UCSD-AML1 (cell line): ENCODE data around the gene TMEM179.

Source experiments
- DNase-seq: peaks from one replicate; lab custom pipeline; 2025; ENCODE audit not compliant: unreplicated experiment; lab: John Stamatoyannopoulos, UW

Gene TMEM179

DNA sequence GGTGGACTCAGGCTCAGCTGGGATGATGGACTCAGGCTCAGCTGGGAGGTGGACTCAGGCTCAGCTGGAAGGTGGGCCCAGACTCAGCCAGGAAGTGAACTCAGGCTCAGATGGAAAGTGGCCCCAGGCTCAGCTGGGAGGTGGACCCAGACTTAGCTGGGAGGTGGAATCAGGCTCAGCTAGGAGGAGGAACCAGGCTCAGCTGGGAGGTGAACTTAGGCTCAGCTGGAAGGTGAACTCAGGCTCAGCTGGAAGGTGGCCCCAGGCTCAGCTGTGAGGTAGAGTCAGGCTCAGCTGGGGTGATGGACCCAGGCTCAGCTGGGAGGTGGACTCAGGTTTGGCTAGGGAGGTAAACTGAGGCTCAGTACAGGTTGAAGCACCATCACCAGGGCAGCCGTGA is 46.8 kb downstream of the TMEM179 start:
- DNase-seq = no peak

DNA sequence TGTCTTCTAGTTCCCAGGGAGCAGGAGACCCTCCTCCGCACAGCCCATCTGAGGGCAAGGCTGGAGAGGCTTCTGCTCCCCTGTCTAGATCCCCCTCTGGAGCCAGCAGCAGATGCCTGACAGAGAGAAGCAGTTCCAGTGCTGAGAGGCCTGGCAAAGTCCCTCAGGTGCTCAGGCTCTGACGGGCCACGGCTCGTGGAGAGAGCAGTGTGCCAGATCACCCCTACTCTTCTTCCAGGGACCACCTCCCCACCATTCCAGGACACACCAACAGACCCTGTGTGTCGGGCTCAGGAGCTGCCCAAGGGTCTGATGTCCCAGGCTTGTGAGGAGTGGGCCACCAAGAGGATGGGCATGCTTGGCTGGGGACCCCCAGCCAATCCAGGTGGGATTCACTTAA is 47.5 kb downstream of the TMEM179 start:
- DNase-seq = no peak

DNA sequence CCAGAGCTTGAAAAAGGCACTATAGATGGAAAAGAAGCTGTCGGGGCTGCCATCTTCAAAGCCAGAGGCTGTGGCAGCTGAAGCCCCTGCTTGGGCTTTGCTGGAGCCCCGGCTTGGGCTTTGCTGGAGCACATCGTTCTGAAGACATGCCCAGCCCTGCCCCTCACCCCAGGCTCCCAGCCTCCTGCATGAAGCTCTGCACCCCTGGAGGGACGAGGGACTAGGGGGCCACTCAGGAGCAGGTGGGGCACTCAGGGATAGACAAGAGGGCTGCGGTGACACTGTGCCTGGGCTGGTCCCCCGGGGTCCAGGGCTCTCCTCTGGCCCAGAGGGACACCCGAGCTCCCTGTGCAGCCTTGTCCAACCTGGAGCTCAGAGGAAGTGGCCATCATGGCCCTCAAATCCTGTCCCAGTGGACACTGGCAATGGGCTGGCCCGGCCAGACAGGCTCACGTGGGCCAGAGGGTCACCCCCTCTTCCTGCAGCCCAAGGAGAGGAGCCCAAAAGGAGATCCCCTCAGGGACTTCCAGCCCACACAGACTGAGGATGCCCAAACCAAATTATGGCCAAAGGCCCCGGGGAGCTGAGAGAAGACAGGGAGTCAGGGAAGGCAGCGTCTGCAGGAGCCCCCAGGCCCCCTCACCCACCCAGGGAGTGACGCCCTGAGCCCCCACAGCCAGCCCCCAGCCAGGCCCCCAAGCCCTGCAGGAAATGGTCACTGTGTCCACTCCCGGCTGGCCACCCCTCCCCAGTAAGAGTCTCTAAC is 48.1 kb downstream of the TMEM179 start:
- DNase-seq = no peak

DNA sequence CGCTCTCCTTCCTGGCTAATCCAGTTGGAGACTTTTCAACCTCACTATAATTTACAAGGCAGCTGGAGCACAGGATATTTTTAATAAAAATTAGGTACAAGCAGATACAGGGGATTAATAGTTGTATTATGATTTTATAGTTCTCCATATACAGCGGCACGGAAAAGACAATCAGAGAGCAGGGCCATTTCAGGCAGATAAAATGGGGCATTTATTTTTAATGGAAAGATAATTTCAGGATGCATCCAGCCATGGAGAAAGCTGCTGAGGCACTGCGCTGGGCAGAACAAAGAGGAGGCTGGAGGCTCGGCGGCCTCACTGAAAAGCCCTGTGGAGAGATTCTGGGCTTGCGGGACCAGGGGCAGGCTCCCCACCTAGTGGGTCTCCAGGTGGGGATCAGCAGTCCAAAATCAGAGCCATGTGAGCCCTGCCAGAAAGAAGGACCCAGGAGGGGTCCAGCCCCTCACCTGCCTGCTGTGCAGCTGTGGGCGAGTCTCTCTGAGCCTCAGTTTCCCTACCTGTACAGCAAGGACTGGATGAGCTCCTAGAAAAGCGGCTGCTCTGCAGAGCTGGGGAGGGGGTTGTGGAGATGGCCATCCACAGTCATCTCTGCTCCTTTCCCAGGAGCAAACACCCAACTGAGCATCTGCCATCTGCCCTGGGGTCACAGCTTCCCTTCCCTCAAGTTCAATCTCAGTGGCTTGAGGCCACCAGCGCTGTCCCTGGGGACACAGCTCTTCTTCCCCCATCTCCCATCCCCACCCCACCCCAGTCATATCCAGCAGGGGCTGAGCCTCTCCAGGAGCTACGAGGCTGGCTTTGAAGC is 48.9 kb downstream of the TMEM179 start:
- DNase-seq = no peak

DNA sequence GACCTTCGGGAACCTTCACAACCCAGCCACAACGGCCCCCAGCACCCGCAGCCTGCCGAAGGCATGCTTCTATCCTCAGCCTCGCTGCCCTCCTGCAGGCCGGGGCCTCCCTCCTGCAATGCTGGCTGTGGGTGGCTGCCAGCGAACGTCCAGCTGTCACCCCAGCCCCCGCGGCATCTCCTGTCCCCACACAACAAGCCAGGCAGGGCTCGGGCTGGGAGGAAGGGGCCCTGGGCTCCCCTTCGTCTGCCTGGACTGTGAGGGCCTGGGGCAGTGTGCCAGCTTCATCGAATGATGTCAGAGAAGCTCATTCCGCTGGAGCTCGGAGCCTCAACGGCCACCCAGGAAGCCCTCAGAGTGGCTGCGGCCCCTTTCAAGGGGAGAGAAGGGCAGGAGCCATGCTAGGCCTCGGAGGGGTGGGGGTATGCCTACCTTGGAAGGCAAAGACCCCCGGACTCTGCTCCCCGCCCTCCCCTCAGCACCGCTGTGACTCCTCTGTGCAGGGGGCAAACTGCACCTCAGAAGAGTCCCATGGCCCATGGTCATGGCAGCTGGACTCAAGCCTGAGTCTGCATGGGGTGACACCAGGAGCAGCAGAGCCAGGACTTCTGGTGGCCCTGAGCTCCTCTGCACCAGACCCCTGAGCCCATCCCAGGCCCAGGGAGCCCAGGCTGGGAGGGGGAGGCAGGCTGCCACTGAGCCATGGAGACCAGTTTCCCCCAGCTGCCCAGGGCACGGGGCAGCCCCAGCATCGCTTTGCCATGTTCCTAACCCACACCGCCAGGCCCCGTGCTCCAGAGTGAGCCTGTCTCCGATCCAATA is 49.8 kb downstream of the TMEM179 start:
- DNase-seq = no peak

DNA sequence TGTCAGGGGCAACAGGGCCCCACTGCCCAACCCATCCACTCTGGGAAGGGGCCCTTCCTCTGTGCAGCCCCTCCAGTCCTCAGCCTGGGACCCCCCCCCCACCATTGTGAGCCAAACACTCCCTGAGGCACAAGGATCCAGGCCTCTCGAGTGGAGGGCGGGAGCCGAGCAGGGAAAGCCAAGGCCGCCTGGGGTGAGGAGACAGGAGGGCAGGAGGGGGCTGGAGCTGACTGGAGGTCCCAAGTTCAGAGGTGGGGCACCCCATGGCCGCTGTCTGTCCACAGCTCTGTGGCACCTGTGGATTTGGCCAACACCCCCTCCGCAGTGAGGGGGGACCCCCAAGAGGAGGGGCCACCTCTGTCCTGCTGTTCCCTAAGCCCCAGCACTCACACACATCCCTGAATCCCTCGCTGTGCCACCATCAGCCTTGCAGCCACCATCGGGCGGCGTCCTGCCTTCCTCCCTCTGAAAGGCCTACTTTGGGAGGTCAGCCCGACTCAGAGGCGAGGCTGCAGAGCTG is 50.4 kb downstream of the TMEM179 start:
- DNase-seq = no peak

DNA sequence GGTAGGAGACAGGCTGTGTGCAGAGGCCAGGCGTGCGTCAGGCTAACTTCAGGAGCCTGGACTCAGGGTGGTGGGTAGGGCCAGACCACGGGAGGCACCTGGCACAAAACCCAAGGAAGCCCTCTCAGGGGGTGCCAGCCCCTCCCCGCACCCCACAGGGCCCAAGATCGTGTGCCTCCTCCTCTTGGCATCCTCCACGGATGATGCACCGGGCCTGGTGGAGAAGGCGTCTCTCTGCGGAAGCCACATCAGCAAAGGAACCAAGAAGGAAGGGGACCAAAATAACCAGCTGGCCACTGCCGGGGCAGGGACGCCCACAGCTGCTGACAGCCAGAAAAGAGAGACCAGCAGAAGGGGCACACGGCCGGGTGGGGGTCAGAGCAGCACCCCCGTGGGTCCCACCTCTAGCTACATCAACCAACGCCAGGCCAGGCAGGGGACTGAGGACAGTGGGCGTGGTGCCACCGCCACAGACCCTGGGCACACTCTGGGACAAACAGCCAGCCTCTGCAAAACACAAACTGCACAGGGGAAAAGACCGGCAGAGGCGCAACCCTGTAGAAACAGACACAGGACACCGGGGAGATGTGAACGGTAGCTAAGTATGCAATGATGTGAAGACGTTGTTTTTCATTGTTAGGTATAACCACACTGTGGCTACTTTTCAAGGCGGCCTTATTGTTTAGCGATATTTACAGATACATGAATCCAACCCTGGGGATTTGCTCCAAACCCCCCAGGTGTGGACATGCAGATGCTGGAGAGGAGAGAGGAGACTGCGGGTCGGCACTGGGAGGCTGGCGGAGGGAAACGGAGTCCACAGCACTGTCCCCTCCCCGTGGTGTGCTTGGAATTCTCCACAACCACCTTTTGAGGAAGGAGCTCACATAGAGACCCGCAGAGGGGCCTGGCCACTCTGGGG is 51.1 kb downstream of the TMEM179 start:
- no peak for DNase-seq

DNA sequence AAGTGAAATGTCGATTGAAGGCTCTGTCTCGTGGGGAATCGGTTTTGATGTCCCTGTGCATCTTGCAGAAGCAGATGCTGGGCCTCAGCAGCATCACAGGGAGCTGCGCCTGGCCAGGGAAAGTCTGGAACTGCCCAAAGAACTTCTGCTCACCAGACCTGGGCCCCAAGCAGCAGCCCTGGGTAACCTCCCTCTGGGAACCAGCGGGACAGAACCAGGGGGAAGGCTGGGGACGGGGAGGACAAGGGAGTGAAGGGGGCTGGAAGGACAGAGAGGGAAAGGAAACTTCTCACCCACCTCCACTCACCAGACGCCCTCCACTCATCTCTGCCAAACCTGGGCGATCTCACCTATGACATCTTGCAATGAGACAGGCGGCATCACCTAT is 51.8 kb downstream of the TMEM179 start:
- DNase-seq = no peak

DNA sequence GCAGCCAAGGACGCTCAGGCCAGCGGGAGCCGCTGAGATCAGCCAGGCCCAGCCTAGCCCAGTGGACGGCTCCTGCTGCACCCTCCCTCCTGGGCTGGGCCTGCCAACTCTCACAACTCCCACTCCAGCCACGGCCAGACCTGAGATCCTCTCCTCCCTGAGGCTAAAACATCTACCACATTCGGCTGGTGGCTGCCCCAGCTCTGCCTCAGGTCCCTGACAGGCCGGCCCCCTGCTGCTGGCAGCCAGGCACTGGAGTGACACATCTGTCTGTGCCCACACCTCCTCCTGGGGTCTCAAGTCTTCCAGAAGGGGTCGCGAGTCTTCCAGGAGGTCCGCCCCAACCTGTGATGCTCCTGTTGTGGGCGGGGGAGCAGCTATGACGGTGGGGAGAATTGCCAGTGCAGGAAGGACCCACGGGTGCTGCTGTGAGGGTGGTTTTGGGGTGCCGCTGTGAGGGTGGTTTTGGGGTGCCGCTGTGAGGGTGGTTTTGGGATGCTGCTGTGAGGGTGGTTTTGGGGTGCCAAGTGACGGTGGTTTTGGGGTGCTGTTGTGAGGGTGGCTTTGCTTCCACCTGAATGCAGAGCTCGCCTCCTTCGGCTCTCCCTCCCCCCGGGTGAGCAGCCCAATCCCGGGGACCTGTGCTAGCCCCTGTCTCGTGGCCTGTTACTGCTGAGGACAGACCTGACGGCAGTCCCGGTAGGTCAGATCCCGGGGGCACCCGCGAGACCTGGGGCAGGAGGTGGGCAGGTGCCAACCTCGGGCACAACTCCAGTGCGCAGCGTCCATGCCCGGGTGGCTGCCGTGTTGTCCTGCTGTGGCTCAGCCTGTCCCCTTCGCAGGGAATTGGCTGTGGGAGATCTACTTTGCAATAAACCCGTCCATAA is 52.5 kb downstream of the TMEM179 start:
- no peak for DNase-seq

DNA sequence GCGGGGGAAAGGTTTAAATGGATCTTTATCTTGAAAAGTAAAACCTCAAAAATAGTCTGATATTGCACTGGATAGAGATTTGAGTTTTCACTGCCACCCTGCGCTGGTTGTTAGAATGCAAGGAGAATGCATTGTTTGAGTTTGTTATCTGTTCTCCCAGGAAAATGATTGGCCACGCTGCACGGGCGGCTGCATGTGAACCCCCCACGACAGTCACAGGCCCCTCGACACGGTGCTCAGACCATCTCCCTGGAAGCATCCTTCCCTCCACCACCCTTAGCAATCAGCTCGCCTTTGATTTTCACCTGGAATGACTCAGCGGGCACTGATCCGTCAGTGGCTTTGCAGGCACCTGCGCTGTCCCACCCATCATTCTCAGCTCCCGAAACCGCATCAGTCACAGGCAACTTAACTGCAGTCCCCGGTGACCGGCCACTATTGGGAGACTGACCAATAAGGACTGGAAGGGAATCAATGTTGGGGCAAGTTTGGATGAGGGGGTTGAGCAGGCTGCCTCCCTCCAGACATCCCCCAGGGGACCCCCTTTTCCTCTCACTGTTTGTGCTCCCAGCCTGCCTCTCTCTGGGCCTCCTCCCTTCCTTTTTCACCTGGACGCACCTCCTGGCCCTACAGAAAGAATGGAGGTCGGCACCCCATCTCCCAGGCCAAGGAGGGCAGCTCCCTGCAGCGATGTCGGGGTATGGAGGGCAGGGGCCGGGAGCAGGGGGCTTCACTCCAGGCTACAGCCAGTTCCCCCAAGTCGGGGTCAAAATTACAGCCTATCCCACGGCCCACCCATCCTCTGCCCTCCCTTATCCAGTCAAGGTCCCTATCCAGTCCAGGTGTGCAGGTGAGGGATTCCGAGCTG is 53.5 kb downstream of the TMEM179 start:
- no peak for DNase-seq

DNA sequence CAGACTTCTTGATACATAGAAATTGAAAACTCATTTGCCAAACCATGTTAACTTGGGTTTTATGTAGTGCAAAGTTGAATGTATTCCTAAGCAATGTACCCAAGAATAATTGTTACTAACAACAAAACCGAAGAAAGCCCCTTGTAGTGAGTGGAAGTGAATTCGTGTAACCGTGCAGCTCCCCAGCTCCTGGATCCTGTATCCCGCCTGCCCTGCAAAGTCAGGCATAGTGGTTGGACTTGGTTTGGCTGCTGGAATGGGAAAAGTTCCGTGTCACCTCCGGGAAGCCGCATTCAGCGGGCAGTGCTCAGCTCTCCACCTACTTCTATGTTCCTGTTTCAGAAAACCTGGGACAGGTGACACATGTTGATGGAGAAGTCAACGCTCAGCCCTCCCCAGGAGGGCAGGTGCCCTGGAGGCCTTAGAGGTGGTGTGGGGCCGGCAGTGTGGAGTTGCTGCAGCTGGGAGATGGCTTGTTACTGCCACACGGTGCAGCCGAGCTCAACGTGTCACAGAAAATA is 54.2 kb downstream of the TMEM179 start:
- no peak for DNase-seq

DNA sequence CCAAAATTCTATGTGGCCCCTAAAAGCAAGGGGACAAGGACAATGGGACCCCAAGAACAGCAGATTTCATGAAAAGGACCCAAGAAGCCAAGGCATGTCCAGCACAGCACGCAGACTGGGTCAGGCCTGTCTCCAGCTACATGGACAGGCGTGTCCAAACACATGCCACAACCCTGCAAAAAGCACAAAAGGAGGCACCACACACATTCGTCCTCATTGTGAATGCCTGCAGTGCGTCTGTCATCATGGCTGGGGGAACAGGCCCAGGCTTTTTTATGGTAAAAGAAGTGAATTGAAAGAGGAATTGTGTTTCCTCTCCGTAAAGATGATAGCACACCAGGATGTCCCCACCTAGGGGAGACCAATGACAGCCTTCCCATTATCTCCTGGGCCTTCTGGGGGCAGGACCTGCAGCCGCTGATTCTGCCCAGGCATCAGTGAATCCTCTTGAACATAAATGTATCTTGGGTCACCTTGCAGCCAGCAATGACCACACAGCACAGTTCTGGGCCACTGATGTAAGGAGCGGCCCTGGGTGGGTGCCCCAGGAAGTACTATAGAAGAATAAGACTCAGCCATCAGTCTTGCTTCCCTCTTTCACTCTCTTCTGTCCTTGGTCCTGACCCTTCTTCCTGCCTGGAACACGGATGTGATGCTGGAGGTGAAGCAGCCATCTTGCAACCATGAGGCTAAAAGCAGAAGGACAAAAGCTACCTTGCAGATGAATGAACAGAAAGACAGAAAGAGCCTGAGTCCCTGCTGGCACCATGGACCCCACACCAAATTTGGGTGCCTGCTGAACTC is 54.8 kb downstream of the TMEM179 start:
- no peak for DNase-seq

DNA sequence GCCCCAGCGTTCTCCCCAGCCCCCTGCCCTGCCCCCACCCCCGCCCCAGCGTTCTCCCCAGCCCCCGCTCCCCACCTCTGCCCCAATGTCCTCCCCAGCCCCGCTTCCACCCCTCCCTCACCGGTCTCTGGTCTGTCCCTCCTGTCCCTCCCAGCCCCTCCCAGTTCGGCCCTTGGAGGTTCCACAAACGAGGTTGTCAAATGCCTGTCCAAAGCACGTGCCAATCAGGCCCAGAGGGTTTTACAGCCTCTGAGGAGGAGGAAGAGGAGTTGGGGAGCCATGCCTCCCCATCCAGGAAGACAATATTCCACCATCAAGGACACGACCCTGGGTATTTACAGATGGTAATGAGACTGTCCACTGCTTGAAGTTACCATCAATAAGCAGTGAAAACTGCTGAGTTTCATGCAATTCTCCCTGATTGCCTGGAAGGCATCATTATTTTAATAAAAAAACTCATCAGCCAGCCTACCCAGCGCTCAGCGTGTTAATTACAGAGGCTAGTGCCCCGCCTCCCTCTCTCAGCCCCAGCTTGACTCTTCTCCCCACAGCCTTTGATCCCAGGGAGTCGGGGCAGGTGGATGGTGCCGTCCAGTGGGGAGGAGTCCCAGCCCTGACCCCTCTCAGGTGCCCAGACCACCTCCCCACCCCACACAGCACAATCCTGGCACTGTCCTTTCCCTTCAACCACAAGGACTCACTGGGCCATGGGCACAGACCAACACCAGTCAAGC is 55.6 kb downstream of the TMEM179 start:
- DNase-seq = no peak

DNA sequence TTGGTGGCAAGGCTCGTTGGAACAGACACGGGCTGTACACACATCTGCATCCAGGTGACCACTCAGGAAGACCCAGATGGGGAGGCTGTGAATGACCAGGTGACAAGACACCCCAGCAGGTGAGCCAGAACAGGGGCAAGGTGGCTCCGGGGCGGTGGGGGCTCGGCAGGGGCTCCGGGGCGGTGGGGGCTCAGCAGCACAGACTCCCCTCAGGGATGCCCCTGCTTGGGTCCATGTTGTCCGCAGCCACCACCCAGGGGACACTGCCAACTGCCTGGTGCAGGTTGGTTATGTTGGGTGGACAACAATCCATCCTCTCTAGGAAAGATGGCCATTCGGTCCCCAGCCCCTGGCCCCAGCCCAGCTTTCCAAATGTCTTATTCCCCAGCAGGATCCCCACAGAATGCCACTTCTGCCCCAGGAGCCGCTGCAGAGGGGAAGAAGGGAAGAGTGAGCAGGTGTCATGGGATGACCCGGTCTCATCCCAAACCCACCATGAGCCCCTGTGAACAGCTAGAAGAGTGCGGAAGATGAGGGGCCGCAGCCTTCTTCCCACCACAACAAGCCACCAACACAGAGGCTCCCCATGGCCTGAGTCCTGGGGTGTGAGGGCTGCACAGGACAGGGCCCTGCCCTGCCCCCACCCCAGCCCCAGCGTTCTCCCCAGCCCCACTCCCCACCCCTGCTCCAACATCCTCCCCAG is 56.4 kb downstream of the TMEM179 start:
- DNase-seq = no peak

DNA sequence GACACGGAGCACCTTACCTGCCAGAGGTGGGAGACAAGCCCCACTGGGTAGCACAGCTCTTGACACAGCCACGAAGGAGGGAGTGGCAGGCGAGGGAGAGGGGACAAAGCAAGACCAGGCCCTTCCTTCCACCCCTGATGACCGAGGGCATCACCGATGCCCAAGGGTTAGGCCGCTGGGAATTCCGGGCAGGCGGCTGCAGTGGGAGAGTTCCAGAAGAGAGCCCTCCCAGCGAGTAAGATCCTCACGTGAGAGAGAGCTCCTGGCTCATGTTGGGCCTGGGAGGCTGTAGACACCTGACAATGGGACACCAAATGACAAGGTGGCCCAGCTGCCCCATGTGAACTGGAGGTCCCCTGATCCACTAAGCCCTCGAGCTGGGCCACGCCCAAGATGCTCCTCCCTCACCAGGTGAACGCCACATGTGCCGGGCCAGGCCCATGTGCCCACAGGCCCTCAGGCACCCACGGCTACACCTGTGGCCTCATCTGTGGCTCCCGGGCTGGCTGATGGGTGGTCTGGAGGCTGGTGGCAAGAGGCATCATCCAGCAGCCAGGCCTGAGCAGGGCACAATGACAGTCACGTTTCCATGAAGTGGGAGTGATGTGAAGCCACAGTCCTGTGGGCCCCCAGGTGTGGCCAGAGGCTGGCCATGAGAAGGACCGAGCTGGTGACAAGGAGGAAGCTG is 57.1 kb downstream of the TMEM179 start:
- no peak for DNase-seq
